Measurements from ENCODE around the gene ANKS1B. TPM values are rescaled to one million over a fixed set of nuclear protein-coding genes. Genes with fewer than 3 reads are reported as not detected.

Gene ANKS1B
- total RNA-seq, 1 donor from 2014 or later = 1.2 TPM

- intact Hi-C loops (cut with micrococcal nuclease) = no loop called here
Observed at GRCh38 chr12:98791406-98791805, 1193.3 kb downstream of the ANKS1B start.

GRCh38 chr12:98788396-98788795 is 1196.3 kb downstream of the ANKS1B start:
- intact Hi-C loops (cut with micrococcal nuclease) = no loop called here

GRCh38 chr12:98786653-98787052 is 1198.1 kb downstream of the ANKS1B start:
- intact Hi-C loops (cut with micrococcal nuclease) = no loop called here

- intact Hi-C loops (cut with micrococcal nuclease) = no loop called here
Observed at GRCh38 chr12:98783420-98783819, 1201.3 kb downstream of the ANKS1B start.

- intact Hi-C loops (cut with micrococcal nuclease) = no loop called here
Observed at GRCh38 chr12:98780261-98780660, 1204.5 kb downstream of the ANKS1B start.

- intact Hi-C loops (cut with micrococcal nuclease) = no loop called here
Observed at GRCh38 chr12:98772818-98773217, 1211.9 kb downstream of the ANKS1B start.

GRCh38 chr12:98771811-98772752 is 1212.7 kb downstream of the ANKS1B start:
- intact Hi-C loops (cut with micrococcal nuclease) = no loop called here

GRCh38 chr12:98770230-98770629 is 1214.5 kb downstream of the ANKS1B start:
- intact Hi-C loops (cut with micrococcal nuclease) = no loop called here

- intact Hi-C loops (cut with micrococcal nuclease) = no loop called here
Observed at GRCh38 chr12:98769068-98769467, 1215.7 kb downstream of the ANKS1B start.

- intact Hi-C loops (cut with micrococcal nuclease) = no loop called here
Observed at GRCh38 chr12:98767248-98767647, 1217.5 kb downstream of the ANKS1B start.

GRCh38 chr12:98763656-98764055 is 1221.1 kb downstream of the ANKS1B start:
- intact Hi-C loops (cut with micrococcal nuclease) = no loop called here

- intact Hi-C loops (cut with micrococcal nuclease) = no loop called here
Observed at GRCh38 chr12:98758331-98758730, 1226.4 kb downstream of the ANKS1B start.

- intact Hi-C loops (cut with micrococcal nuclease) = no loop called here
Observed at GRCh38 chr12:98757455-98757854, 1227.3 kb downstream of the ANKS1B start.

- intact Hi-C loops (cut with micrococcal nuclease) = loop anchor here (2.0 kb wide), 1 partner anchor 15 kb away; no protein-coding TSS in a partner anchor
Observed at GRCh38 chr12:98755855-98756254, 1228.9 kb downstream of the ANKS1B start.

GRCh38 chr12:98754095-98754494 is 1230.6 kb downstream of the ANKS1B start:
- intact Hi-C loops (cut with micrococcal nuclease) = loop anchor here (1.0 to 2.0 kb wide), 2 partner anchors 8 to 13 kb away; no protein-coding TSS in a partner anchor

- intact Hi-C loops (cut with micrococcal nuclease) = no loop called here
Observed at GRCh38 chr12:98752726-98753125, 1232.0 kb downstream of the ANKS1B start.

GRCh38 chr12:98751580-98752115 is 1233.1 kb downstream of the ANKS1B start:
- intact Hi-C loops (cut with micrococcal nuclease) = no loop called here

- intact Hi-C loops (cut with micrococcal nuclease) = no loop called here
Observed at GRCh38 chr12:98750511-98750910, 1234.2 kb downstream of the ANKS1B start.

- intact Hi-C loops (cut with micrococcal nuclease) = loop anchor here (10.0 kb wide), 1 partner anchor 184 kb away; no protein-coding TSS in a partner anchor
Observed at GRCh38 chr12:98748463-98748862, 1236.3 kb downstream of the ANKS1B start.

- intact Hi-C loops (cut with micrococcal nuclease) = loop anchor here (1.0 to 10.0 kb wide), 2 partner anchors 9 to 181 kb away; no protein-coding TSS in a partner anchor
Observed at GRCh38 chr12:98745578-98746391, 1239.0 kb downstream of the ANKS1B start.

GRCh38 chr12:98744680-98745079 is 1240.1 kb downstream of the ANKS1B start:
- intact Hi-C loops (cut with micrococcal nuclease) = loop anchor here (5.0 to 10.0 kb wide), 3 partner anchors 97 to 242 kb away; partner anchors contain the start of gene APAF1
